Measurements from ENCODE around the gene TGOLN2.
"Not testable (repeated sequence)": the region's sequence is repeated elsewhere in the genome, so short reads cannot be mapped to it uniquely, and the experiment has no call there.

Gene TGOLN2

GRCh38 chr2:85327822-85328617 lies at the start of gene TGOLN2:
TGOLN2 (minus strand) TSS chr2:85327989; CDS start chr2:85327962, 27 bp downstream.
- peak; percentile 96 for DNase-seq (ENCODE audit: low read depth, low spot score)

- no peak for DNase-seq (ENCODE audit: low read depth, low spot score)
Measured at GRCh38 chr2:85377083-85377482, 49.3 kb upstream of the TGOLN2 start.

- DNase-seq (ENCODE audit: low read depth, low spot score), result no peak
Measured at GRCh38 chr2:85376291-85377065, 48.7 kb upstream of the TGOLN2 start.

DNA sequence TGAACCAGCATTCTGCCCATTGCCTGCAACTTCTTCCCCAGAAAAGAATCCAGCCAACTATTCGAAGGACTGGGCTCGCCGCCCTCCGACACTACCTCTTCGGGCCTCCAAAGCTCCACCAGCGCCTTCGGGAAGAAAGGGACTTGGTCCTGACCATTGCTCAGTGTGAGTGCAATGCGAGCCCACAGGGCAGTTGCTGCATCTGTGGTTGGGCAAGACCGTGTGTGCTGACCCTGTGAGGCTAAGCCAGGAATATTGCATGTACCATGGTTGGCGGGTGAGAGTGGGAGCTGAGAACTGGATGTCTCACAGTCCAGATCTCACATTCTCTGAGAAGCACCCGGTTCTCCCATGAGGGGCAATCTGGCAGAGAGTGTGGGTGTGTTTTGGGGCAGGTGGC lies 43.3 kb upstream of the TGOLN2 start:
- DNase-seq (ENCODE audit: low read depth, low spot score), result no peak

DNA sequence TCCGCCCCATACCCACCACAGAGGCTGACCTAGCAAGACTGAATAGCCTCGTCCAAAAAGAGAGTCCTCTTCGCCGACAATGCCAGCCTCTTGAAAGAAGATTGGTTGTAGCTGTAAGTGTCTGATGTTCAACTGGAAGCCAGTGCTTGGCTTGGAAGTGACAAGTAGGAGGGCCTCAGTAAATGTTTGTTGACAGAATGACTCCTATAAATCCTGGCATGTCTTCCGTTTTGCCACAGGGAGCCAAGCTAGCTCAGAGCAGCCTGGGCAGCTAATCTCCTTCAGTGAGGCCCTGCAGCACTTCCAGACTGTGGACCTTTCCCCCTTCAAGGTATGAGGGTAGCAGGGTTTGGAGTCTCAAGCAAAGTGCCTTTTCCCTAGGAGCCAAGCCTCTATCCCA lies 41.7 kb upstream of the TGOLN2 start:
- DNase-seq (ENCODE audit: low read depth, low spot score), result peak; percentile 24

DNA sequence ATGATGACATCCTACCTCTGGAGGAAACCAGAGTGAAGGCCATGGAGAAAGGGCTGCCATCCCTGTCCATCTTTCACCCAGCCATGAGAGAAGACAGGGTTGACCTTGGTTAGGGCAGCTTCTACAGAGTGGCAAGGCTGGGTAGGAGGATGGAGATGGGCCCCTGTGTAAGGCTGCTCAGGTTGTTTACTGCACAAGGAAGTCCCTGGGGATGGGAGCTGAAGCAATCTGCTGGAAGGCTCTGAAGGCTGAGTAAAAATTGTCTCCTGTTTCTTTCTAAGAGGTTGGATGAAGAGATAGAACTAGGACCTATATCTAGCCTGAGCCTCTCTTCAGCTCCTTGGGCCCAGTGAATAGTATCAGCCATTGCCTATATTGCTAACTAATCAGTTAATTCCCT lies 41.1 kb upstream of the TGOLN2 start:
- no peak for DNase-seq (ENCODE audit: low read depth, low spot score)

- no peak for DNase-seq (ENCODE audit: low read depth, low spot score)
Measured at GRCh38 chr2:85367180-85367579, 39.4 kb upstream of the TGOLN2 start.

GRCh38 chr2:85362653-85363387 lies 35.0 kb upstream of the TGOLN2 start:
- DNase-seq (ENCODE audit: low read depth, low spot score), result not testable (repeated sequence)

DNA sequence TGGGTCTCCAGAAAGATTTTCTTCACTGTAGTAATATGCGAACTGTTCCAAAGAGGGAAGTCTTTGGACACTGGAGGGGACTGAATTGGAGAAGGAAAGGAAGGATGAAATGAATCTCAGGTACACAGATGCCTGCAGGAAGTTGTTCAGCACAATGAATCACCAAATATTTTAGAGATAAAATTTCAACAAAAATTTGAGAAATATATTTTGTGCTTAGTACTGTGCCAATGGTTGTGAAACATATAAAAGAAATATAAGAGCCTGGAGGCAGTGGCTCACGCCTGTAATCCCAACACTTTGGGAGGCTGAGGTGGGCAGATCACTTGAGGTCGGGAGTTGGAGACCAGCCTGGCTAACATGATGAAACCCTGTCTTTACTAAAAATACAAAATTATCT lies 29.9 kb upstream of the TGOLN2 start:
- DNase-seq (ENCODE audit: low read depth, low spot score), result no peak

DNA sequence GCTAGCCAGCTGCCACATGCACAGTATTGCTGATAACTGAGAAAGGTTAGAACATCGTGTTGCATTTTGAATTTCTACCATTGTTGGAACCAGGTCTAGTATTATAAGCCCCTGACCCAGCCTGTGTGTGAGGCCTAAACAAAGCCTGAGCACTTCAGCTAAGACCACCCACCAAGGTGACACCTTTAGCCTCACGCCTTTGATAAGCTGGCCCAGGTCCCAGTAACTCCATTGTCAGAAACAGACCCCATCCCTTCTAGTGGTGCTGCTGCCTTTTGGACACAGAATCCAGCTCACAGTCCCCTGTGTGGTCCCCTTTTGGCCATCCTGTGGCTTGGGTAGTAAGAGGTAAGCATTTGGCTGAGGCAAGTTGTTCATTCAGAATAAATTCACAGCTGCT lies 28.4 kb upstream of the TGOLN2 start:
- DNase-seq (ENCODE audit: low read depth, low spot score), result no peak

- peak; percentile 12 for DNase-seq (ENCODE audit: low read depth, low spot score)
Measured at GRCh38 chr2:85355521-85355920, 27.7 kb upstream of the TGOLN2 start.

- no peak for DNase-seq (ENCODE audit: low read depth, low spot score)
Measured at GRCh38 chr2:85355073-85355410, 27.3 kb upstream of the TGOLN2 start.

DNA sequence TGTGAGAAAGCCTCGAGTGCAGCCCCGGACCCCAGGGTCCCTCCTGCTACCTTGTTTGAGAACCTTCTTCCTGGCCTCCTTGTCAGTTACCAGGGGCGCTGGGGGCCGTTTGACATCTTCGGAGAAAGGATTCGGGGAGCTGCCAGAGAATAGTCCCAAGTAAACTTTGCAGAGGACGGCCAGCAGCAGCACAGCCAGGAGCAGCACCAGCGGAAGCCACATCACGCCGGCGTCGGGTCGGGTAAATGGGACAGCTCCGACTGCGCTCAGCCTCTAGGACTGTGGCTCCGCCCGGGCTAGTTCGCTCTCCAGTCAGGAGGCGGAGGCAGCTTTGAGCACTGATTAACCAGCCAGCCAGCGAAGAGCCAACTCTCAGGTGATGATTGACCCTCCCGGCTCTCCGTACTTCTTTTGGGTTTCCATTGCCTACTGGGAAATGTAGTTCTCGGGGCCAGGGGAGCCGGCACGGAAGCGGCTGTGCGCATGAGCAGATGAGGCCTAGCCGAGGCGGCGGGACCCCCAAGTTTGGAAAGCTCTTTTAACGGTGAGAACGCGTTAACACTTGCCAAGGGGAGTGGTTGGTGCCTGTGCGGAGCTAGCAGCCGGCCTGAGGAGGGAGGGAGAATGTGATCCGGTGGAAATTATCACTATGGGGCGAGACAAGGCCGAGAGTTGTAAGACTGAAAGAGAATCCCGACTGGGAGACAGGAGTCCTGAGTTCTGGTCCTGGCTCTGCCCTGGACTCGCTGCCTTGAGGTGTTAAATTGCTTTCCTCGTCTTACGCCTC lies 26.7 kb upstream of the TGOLN2 start, which contains the start of the genes ELMOD3 and RETSAT:
TSS of gene ELMOD3 (plus strand) at position 484 of the 787 bp plus-strand sequence. CDS start 2,430 bp downstream, outside the sequence.
TSS of gene RETSAT (minus strand) at position 243 of the 787 bp plus-strand sequence. CDS start at position 222, 21 bp downstream.
- DNase-seq (ENCODE audit: low read depth, low spot score), result peak; percentile 99

- DNase-seq (ENCODE audit: low read depth, low spot score), result peak; percentile 30
Measured at GRCh38 chr2:85353876-85354285, 26.1 kb upstream of the TGOLN2 start.

GRCh38 chr2:85347599-85347998 lies 19.8 kb upstream of the TGOLN2 start:
- no peak for DNase-seq (ENCODE audit: low read depth, low spot score)

- no peak for DNase-seq (ENCODE audit: low read depth, low spot score)
Measured at GRCh38 chr2:85344356-85344954, 16.7 kb upstream of the TGOLN2 start.

DNA sequence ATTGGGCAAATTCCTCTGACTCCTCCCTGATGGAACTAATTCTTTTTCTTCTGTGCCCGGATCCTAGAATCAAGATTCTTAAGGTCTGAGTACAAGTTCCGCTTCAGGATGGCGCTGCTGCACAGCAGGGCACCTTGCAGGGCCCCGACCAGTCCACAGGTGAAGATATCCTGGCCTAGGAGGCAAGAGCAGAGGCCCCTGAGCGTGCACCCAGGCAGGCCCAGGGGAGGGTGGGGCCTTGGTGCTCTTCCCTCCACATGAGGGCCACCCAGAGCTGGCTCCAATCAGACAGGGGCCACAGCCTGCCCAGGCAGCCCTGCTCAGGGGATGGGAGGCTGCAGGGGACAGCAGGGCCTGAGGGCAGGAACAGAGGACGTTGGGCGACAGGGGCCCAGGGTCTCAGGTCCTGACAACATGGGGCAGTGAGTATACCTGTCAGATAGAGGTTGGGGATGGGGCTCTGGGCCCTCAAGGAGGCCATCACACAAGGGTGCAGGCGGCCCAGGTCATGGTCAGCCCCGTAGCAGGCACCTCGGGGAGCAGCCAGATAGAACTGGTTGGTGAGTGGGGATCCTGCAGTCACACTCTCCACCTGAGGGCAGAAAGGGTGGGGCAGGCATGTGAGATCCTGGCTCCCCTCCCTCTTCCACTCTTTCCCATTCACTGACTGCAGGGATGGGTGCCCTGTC lies 15.6 kb upstream of the TGOLN2 start:
- DNase-seq (ENCODE audit: low read depth, low spot score), result not testable (repeated sequence)

DNA sequence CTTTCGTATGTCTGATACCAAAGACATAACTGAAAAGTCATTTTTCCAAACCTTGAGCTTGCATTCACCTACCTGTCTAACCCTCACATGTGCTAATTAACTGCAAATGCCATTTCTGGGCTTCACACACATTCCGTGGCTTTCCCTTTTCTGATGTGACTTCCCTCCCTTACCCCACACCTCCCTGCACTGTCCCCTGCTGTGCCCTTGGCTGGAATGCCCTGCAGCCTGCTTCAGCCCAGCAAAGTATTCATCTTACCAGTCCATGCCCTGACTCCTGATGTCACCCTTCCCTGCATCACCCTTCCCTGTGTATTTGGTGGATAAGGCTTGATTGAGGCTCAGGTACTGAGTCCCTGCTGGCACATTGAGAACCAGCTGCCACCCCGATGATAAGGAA lies 14.4 kb upstream of the TGOLN2 start:
- no peak for DNase-seq (ENCODE audit: low read depth, low spot score)

DNA sequence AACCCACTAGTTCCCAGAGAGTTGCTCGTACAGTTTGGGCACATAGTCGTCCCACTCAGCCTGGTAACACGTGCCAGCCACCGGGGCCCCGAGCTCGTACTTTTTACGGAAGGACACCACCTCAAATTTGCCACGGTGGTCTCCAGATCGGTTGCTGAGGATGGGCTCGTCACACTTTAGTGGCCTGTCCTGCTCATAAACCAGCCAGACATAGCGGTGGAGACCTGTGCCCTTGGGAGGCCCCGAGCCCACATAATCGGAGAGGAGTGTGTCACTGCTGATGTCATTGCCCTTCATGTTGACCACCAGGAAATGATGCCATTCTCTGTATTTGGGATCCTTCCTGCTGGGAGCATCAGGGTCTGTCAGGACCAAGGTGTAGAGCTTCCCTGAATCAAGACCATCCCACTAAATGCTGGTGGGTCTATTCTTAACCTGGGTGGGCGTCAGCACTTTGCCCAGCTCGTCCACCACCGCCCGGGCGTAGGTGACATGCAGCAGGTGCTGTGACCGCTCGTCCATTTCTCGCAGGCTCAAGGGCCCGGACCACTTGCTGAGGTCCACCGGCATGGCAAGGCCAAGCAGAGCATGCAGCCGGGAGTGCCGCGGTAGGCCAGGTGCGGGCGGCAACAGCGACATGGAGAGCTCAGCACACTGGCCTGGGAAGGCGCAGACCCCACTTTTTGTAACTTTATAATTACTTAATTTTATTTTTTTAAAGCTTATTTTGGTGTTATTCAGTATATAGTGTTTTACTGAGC lies 13.7 kb upstream of the TGOLN2 start:
- no peak for DNase-seq (ENCODE audit: low read depth, low spot score)

Data from astrocyte of the hippocampus (primary cell).